Measurements from ENCODE around the gene CHRNA10. TPM values are rescaled to one million over a fixed set of nuclear protein-coding genes. Genes with fewer than 3 reads are reported as not detected.

The CHRNA10 gene, protein sequence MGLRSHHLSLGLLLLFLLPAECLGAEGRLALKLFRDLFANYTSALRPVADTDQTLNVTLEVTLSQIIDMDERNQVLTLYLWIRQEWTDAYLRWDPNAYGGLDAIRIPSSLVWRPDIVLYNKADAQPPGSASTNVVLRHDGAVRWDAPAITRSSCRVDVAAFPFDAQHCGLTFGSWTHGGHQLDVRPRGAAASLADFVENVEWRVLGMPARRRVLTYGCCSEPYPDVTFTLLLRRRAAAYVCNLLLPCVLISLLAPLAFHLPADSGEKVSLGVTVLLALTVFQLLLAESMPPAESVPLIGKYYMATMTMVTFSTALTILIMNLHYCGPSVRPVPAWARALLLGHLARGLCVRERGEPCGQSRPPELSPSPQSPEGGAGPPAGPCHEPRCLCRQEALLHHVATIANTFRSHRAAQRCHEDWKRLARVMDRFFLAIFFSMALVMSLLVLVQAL
- total RNA-seq = 1.1 and 1.4 TPM in 2 replicates
- not detected in 2 replicates for polyA plus RNA-seq

DNA sequence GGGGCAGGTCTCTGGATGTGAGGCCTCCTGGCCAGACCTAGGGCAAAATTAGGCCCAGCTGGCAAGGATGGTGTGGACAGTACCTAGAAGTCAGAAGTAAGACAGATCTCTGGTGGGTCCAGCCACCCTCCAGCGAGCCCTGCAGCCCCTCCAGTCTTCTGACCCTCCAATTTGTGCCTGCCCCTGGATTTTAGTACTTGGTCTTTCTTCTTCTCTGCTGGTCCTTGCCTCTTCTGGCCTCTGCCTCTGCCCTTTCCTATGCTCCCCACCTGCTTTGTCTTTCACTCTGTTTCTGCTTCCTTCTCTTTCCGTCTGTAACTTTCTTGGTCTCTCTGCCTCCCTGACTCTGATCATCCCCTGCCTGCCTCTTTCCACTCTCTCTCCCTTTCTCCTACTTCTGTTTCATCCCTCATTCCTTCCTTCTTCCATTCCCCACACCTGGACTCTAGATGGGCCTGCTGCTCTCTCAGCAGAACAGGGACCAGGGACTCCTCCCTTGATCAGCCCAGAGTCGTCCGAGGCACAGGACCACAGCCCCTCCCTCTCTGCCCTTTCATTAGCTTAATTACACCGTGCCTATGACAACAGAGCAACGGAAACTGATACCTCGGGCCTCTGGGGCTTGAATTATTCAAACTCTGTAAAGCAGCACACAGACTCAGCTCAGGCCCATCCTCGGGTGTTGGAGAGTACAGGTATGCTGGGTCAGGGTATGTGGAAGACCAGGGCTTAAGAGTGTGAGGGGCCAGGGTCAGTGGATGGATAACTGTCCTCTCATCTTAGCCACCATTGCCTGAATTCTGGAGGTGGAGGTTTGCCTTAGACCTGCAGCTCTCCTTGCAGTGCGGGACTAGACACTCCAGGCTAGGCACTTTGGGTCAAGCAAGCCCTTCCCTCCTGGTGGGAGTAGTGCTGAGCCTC, at the start of gene CHRNA10:
TSS of gene CHRNA10 (minus strand) at position 51 of the 921 bp plus-strand sequence. CDS start 72 bp downstream, outside the sequence.
- TF ChIP-seq CTCF (IDR thresholded peaks at IDR 0.05; ENCODE audit: low read depth, low read length) = no peak
- H3K27me3 ChIP-seq = no peaks in the 10 kb centered on the region
- H3K9me3 ChIP-seq (ENCODE audit: low read depth) = no peaks in the 10 kb centered on the region
- H3K27ac ChIP-seq = peak within 1 kb of the TSS; percentile 68
- no peak within 1 kb of the TSS for H3K4me3 ChIP-seq
- H3K4me1 ChIP-seq (ENCODE audit: low read depth) = peaks cover 9% of the 10 kb centered on the region
- peak in 1 of 2 donors; percentile 2 for DNase-seq (ENCODE audit: low read depth in 1 of 2, low spot score in 1 of 2)
- H3K36me3 ChIP-seq = peaks cover 29% of the 10 kb centered on the region

DNA sequence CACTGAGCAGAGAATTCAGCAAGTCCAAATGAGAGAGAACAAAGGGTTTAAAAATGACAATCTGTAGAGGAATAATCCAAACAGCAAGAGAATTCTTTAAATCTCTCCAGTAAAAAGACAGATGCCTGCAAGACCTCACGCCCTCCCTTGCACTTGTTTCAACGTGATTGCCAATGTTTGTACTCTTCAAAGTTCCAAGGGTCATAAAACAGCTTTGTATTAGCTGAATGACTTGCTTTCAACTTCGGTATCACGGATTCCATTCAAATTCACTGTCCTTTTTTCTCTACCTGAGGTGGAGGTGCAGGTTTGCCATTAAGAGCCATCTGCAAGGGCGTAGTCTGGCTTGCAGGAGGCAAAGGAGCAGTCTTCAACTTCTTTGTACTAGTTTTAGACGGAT, 41.1 kb upstream of the CHRNA10 start:
- H3K27ac ChIP-seq = no peak overlapping the region
- H3K36me3 ChIP-seq = peaks cover 49% of the 10 kb centered on the region
- no peaks in the 10 kb centered on the region for H3K4me1 ChIP-seq (ENCODE audit: low read depth)
- no peak for TF ChIP-seq CTCF (IDR thresholded peaks at IDR 0.05; ENCODE audit: low read depth, low read length)
- no peak overlapping the region for H3K4me3 ChIP-seq
- DNase-seq (ENCODE audit: low read depth in 1 of 2, low spot score in 1 of 2) = no peak
- no peaks in the 10 kb centered on the region for H3K27me3 ChIP-seq
- H3K9me3 ChIP-seq (ENCODE audit: low read depth) = no peaks in the 10 kb centered on the region

DNA sequence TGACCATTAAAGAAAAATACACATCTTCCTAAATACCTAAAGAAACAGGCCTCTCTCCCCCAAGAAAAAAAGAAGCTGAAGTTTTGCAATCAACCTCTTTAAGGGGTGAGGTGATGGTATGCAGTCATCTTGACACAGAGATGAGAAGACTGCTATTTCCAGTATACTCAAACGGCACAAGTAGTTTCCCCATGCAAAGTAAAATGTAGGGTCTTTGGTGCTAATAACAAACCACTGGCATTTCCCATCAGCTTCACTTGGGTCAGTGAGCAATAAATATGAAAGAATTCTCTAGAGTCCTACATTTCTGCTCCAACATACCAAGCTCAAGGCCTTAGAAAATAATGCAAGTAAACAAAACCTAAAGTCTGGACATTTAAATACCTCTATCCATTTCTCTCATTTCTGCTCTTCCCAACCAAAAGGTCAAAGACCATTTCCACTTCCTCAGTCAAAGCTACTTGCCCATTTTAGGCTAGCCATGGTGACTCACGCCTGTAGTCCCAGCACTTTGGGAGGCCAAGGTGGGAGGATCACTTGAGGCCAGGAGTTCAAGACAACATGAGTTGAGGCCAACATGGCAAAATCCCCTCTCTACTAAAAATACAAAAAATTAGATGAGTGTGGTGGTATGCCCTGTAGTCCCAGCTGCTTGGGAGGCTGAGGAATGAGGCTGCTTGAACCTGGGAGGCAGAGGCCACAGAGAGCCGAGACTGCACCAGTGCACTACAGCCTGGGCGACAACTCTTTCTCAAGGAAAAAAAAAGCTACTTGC, 39.5 kb upstream of the CHRNA10 start:
- no peak overlapping the region for H3K27ac ChIP-seq
- H3K4me3 ChIP-seq = no peak overlapping the region
- peak in 1 of 2 donors; percentile 35 for DNase-seq (ENCODE audit: low read depth in 1 of 2, low spot score in 1 of 2)
- no peak for TF ChIP-seq CTCF (IDR thresholded peaks at IDR 0.05; ENCODE audit: low read depth, low read length)
- no peaks in the 10 kb centered on the region for H3K4me1 ChIP-seq (ENCODE audit: low read depth)
- H3K36me3 ChIP-seq = peaks cover 42% of the 10 kb centered on the region
- no peaks in the 10 kb centered on the region for H3K27me3 ChIP-seq
- H3K9me3 ChIP-seq (ENCODE audit: low read depth) = no peaks in the 10 kb centered on the region

DNA sequence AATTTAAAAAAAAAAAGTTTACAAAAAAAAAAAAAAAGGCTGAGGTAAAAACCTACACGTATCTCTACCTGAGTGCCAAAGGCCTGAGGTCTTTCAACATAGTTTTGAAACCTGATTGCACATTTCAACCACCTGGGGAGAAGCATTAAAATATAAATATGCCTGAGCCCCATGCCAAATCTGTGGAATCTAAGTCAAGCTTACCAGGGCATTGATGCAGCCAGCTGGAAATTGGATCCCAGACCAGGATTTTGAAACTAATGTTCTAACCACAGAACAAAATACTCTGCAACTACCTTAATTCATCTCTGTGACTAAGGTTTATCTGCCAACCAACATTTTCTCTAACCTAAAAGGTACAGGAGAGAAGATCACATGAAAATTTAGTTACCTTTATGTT, 38.8 kb upstream of the CHRNA10 start:
- Histone ChIP-seq H3K9me3 (ENCODE audit: low read depth) (no peaks in the 10 kb centered on the region), H3K4me3 (no peak overlapping the region), H3K27me3 (no peaks in the 10 kb centered on the region), H3K36me3 (peaks cover 46% of the 10 kb centered on the region), H3K4me1 (ENCODE audit: low read depth) (no peaks in the 10 kb centered on the region), H3K27ac (peak overlapping the region; percentile 22)
- TF ChIP-seq CTCF (IDR thresholded peaks at IDR 0.05; ENCODE audit: low read depth, low read length) = no peak
- DNase-seq (ENCODE audit: low read depth in 1 of 2, low spot score in 1 of 2) = peak in 1 of 2 donors; percentile 20

GRCh38 chr11:3707176-3707575, 36.0 kb upstream of the CHRNA10 start:
- no peaks in the 10 kb centered on the region for H3K4me1 ChIP-seq (ENCODE audit: low read depth)
- H3K4me3 ChIP-seq = no peak overlapping the region
- TF ChIP-seq CTCF (IDR thresholded peaks at IDR 0.05; ENCODE audit: low read depth, low read length) = no peak
- H3K36me3 ChIP-seq = peaks cover 45% of the 10 kb centered on the region
- no peaks in the 10 kb centered on the region for H3K9me3 ChIP-seq (ENCODE audit: low read depth)
- DNase-seq (ENCODE audit: low read depth in 1 of 2, low spot score in 1 of 2) = no peak
- H3K27ac ChIP-seq = no peak overlapping the region
- no peaks in the 10 kb centered on the region for H3K27me3 ChIP-seq
